ENCODE results near the gene C15orf62. TPM values are rescaled to one million over a fixed set of nuclear protein-coding genes. Genes with fewer than 3 reads are reported as not detected.

The C15orf62 gene
- total RNA-seq, 1 experiment from 2014 or later = 0.72 TPM

DNA sequence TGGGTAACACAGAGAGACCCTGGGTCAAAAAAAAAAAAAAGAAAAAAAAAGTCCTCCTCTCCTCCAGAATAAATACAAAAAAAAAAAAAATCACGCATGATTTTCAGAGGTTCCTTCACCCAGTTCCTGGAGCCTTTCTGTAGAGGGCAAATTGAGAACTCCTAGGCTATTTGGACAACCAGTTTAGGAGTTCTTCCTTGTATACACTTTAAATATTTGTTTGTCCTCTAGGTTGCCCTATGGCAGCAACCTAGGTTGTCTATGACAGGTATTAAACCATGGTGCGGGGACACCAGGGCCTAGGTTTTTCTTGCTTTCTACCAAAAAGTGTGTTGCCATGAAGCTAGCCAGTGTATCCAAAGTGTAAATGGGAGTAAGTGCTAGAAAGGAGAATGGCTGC lies 33.3 kb downstream of the C15orf62 start:
- DNase-seq (ENCODE audit: low spot score) (no peak), ATAC-seq (no peak)
- Mint-ChIP-seq H3K9me3 (no peaks in the 10 kb centered on the region), H3K4me1 (peaks cover 41% of the 10 kb centered on the region), H3K27ac (no peak overlapping the region), H3K36me3 (peaks cover 8% of the 10 kb centered on the region), H3K4me3 (no peak overlapping the region), H3K27me3 (ENCODE audit: low read depth) (no peaks in the 10 kb centered on the region)
- ChIA-PET POLR2A (interaction anchor here (0.6 kb wide), 1 partner anchor 237 kb away, joined by 6 read pairs; no protein-coding TSS in a partner anchor), CTCF (interaction anchor here (0.6 to 3.1 kb wide), 11 partner anchors 8 to 530 kb away, joined by 3 to 20 read pairs (median 4); partner anchors contain the start of gene GCHFR)
- TF ChIP-seq ELF4 (CRISPR knock-in tag; IDR thresholded peaks at IDR 0.05; ENCODE audit: low read depth) = no peak
- TF ChIP-seq, protein P1, sequence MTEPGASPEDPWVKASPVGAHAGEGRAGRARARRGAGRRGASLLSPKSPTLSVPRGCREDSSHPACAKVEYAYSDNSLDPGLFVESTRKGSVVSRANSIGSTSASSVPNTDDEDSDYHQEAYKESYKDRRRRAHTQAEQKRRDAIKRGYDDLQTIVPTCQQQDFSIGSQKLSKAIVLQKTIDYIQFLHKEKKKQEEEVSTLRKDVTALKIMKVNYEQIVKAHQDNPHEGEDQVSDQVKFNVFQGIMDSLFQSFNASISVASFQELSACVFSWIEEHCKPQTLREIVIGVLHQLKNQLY (CRISPR knock-in tag; IDR thresholded peaks at IDR 0.05) = no peak
- TF ChIP-seq, protein P2, sequence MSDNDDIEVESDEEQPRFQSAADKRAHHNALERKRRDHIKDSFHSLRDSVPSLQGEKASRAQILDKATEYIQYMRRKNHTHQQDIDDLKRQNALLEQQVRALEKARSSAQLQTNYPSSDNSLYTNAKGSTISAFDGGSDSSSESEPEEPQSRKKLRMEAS (CRISPR knock-in tag; IDR thresholded peaks at IDR 0.05) = no peak
- TF ChIP-seq, protein P3, sequence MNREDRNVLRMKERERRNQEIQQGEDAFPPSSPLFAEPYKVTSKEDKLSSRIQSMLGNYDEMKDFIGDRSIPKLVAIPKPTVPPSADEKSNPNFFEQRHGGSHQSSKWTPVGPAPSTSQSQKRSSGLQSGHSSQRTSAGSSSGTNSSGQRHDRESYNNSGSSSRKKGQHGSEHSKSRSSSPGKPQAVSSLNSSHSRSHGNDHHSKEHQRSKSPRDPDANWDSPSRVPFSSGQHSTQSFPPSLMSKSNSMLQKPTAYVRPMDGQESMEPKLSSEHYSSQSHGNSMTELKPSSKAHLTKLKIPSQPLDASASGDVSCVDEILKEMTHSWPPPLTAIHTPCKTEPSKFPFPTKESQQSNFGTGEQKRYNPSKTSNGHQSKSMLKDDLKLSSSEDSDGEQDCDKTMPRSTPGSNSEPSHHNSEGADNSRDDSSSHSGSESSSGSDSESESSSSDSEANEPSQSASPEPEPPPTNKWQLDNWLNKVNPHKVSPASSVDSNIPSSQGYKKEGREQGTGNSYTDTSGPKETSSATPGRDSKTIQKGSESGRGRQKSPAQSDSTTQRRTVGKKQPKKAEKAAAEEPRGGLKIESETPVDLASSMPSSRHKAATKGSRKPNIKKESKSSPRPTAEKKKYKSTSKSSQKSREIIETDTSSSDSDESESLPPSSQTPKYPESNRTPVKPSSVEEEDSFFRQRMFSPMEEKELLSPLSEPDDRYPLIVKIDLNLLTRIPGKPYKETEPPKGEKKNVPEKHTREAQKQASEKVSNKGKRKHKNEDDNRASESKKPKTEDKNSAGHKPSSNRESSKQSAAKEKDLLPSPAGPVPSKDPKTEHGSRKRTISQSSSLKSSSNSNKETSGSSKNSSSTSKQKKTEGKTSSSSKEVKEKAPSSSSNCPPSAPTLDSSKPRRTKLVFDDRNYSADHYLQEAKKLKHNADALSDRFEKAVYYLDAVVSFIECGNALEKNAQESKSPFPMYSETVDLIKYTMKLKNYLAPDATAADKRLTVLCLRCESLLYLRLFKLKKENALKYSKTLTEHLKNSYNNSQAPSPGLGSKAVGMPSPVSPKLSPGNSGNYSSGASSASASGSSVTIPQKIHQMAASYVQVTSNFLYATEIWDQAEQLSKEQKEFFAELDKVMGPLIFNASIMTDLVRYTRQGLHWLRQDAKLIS (CRISPR knock-in tag; IDR thresholded peaks at IDR 0.05; ENCODE audit: borderline replicate concordance) = no peak
- TF ChIP-seq, protein P4, sequence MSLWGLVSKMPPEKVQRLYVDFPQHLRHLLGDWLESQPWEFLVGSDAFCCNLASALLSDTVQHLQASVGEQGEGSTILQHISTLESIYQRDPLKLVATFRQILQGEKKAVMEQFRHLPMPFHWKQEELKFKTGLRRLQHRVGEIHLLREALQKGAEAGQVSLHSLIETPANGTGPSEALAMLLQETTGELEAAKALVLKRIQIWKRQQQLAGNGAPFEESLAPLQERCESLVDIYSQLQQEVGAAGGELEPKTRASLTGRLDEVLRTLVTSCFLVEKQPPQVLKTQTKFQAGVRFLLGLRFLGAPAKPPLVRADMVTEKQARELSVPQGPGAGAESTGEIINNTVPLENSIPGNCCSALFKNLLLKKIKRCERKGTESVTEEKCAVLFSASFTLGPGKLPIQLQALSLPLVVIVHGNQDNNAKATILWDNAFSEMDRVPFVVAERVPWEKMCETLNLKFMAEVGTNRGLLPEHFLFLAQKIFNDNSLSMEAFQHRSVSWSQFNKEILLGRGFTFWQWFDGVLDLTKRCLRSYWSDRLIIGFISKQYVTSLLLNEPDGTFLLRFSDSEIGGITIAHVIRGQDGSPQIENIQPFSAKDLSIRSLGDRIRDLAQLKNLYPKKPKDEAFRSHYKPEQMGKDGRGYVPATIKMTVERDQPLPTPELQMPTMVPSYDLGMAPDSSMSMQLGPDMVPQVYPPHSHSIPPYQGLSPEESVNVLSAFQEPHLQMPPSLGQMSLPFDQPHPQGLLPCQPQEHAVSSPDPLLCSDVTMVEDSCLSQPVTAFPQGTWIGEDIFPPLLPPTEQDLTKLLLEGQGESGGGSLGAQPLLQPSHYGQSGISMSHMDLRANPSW (CRISPR knock-in tag; conservative IDR thresholded peaks at IDR 0.05; ENCODE audit: low read depth) = no peak
- TF ChIP-seq, protein P5, sequence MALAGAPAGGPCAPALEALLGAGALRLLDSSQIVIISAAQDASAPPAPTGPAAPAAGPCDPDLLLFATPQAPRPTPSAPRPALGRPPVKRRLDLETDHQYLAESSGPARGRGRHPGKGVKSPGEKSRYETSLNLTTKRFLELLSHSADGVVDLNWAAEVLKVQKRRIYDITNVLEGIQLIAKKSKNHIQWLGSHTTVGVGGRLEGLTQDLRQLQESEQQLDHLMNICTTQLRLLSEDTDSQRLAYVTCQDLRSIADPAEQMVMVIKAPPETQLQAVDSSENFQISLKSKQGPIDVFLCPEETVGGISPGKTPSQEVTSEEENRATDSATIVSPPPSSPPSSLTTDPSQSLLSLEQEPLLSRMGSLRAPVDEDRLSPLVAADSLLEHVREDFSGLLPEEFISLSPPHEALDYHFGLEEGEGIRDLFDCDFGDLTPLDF (CRISPR knock-in tag; IDR thresholded peaks at IDR 0.05) = no peak
- no peak for TF ChIP-seq ZNF232 (CRISPR knock-in tag; IDR thresholded peaks at IDR 0.05)
- TF ChIP-seq CBFB (CRISPR knock-in tag; IDR thresholded peaks at IDR 0.05; ENCODE audit: low read depth) = no peak
- TF ChIP-seq KAT7 (CRISPR knock-in tag; IDR thresholded peaks at IDR 0.05; ENCODE audit: borderline replicate concordance) = no peak
- TF ChIP-seq, protein P6, sequence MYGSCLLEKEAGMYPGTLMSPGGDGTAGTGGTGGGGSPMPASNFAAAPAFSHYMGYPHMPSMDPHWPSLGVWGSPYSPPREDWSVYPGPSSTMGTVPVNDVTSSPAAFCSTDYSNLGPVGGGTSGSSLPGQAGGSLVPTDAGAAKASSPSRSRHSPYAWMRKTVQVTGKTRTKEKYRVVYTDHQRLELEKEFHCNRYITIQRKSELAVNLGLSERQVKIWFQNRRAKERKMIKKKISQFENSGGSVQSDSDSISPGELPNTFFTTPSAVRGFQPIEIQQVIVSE (CRISPR knock-in tag; IDR thresholded peaks at IDR 0.05; ENCODE audit: borderline replicate concordance) = no peak
- TF ChIP-seq ATF1 (CRISPR knock-in tag; IDR thresholded peaks at IDR 0.05) = no peak
- no peak for TF ChIP-seq MXD4 (CRISPR knock-in tag; IDR thresholded peaks at IDR 0.05; ENCODE audit: borderline replicate concordance)
- TF ChIP-seq, protein P7, sequence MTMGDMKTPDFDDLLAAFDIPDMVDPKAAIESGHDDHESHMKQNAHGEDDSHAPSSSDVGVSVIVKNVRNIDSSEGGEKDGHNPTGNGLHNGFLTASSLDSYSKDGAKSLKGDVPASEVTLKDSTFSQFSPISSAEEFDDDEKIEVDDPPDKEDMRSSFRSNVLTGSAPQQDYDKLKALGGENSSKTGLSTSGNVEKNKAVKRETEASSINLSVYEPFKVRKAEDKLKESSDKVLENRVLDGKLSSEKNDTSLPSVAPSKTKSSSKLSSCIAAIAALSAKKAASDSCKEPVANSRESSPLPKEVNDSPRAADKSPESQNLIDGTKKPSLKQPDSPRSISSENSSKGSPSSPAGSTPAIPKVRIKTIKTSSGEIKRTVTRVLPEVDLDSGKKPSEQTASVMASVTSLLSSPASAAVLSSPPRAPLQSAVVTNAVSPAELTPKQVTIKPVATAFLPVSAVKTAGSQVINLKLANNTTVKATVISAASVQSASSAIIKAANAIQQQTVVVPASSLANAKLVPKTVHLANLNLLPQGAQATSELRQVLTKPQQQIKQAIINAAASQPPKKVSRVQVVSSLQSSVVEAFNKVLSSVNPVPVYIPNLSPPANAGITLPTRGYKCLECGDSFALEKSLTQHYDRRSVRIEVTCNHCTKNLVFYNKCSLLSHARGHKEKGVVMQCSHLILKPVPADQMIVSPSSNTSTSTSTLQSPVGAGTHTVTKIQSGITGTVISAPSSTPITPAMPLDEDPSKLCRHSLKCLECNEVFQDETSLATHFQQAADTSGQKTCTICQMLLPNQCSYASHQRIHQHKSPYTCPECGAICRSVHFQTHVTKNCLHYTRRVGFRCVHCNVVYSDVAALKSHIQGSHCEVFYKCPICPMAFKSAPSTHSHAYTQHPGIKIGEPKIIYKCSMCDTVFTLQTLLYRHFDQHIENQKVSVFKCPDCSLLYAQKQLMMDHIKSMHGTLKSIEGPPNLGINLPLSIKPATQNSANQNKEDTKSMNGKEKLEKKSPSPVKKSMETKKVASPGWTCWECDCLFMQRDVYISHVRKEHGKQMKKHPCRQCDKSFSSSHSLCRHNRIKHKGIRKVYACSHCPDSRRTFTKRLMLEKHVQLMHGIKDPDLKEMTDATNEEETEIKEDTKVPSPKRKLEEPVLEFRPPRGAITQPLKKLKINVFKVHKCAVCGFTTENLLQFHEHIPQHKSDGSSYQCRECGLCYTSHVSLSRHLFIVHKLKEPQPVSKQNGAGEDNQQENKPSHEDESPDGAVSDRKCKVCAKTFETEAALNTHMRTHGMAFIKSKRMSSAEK (CRISPR knock-in tag; IDR thresholded peaks at IDR 0.05; ENCODE audit: borderline replicate concordance) = no peak
- TF ChIP-seq, protein P8, sequence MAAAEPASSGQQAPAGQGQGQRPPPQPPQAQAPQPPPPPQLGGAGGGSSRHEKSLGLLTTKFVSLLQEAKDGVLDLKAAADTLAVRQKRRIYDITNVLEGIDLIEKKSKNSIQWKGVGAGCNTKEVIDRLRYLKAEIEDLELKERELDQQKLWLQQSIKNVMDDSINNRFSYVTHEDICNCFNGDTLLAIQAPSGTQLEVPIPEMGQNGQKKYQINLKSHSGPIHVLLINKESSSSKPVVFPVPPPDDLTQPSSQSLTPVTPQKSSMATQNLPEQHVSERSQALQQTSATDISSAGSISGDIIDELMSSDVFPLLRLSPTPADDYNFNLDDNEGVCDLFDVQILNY (CRISPR knock-in tag; IDR thresholded peaks at IDR 0.05) = no peak
- TF ChIP-seq, protein P9, sequence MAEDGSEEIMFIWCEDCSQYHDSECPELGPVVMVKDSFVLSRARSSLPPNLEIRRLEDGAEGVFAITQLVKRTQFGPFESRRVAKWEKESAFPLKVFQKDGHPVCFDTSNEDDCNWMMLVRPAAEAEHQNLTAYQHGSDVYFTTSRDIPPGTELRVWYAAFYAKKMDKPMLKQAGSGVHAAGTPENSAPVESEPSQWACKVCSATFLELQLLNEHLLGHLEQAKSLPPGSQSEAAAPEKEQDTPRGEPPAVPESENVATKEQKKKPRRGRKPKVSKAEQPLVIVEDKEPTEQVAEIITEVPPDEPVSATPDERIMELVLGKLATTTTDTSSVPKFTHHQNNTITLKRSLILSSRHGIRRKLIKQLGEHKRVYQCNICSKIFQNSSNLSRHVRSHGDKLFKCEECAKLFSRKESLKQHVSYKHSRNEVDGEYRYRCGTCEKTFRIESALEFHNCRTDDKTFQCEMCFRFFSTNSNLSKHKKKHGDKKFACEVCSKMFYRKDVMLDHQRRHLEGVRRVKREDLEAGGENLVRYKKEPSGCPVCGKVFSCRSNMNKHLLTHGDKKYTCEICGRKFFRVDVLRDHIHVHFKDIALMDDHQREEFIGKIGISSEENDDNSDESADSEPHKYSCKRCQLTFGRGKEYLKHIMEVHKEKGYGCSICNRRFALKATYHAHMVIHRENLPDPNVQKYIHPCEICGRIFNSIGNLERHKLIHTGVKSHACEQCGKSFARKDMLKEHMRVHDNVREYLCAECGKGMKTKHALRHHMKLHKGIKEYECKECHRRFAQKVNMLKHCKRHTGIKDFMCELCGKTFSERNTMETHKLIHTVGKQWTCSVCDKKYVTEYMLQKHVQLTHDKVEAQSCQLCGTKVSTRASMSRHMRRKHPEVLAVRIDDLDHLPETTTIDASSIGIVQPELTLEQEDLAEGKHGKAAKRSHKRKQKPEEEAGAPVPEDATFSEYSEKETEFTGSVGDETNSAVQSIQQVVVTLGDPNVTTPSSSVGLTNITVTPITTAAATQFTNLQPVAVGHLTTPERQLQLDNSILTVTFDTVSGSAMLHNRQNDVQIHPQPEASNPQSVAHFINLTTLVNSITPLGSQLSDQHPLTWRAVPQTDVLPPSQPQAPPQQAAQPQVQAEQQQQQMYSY (CRISPR knock-in tag; IDR thresholded peaks at IDR 0.05) = no peak
- no peak for TF ChIP-seq JUN (CRISPR knock-in tag; IDR thresholded peaks at IDR 0.05)
- TF ChIP-seq MYBL2 (CRISPR knock-in tag; IDR thresholded peaks at IDR 0.05) = no peak
- no peak for TF ChIP-seq ZNF416 (CRISPR knock-in tag; IDR thresholded peaks at IDR 0.05)
